ENCODE results near the gene TM6SF1.

GRCh38 chr15:83129791-83130190 lies 22.3 kb downstream of the TM6SF1 start:
- no peak for TF ChIP-seq EZH2 (IDR thresholded peaks at IDR 0.05; ENCODE audit: low read length, missing control alignments)
- TF ChIP-seq CTCF (conservative IDR thresholded peaks at IDR 0.05 in 1 of 2, IDR thresholded peaks at IDR 0.05 in 1 of 2; ENCODE audit: low read depth in 1 of 2, low read length in 2 of 2) = no peak

All from fibroblast of lung (primary cell).